ENCODE results near the gene ZNF543. TPM values are rescaled to one million over a fixed set of nuclear protein-coding genes. Genes with fewer than 3 reads are reported as not detected.
A peak's percentile ranks its signal among the peaks of the same experiment; 100 is the strongest.

The ZNF543 gene
- total and polyA plus RNA-seq, 9 of the 15 experiments (the other 6 are each of a cell fraction or from before 2014, with no cell fraction given): 0.14 to 5.5 (median 2.4) TPM

- TF ChIP-seq MGA (IDR thresholded peaks at IDR 0.05) (peak; percentile 90), KHSRP (IDR thresholded peaks at IDR 0.05) (peak; percentile 30; the same call in 1 of the 2 replicates), POLR2A (conservative IDR thresholded peaks at IDR 0.05) (peak; percentile 71), ZNF57 (CRISPR knock-in tag; IDR thresholded peaks at IDR 0.05) (no peak), SIX5 (IDR thresholded peaks at IDR 0.05; ENCODE audit: borderline replicate concordance in 1 of 2, insufficient read depth in 1 of 2, low read depth in 1 of 2, low read length in 2 of 2) (peak; percentile 66 to 76; a peak in 3 of 4 replicates), HCFC1 (IDR thresholded peaks at IDR 0.05; ENCODE audit: low read depth, low read length) (peak; percentile 92), RNF2 (IDR thresholded peaks at IDR 0.05) (peak; percentile 58), HEY1 (CRISPR knock-in tag; IDR thresholded peaks at IDR 0.05; ENCODE audit: borderline replicate concordance) (no peak), TEAD1 (CRISPR knock-in tag; IDR thresholded peaks at IDR 0.05) (no peak), SLC30A9 (CRISPR knock-in tag; IDR thresholded peaks at IDR 0.05) (no peak), PURB (CRISPR knock-in tag; IDR thresholded peaks at IDR 0.05; ENCODE audit: low read depth) (no peak), ZNF280B (CRISPR knock-in tag; IDR thresholded peaks at IDR 0.05) (no peak), TRIM24 (IDR thresholded peaks at IDR 0.05) (no peak), EP400 (IDR thresholded peaks at IDR 0.05) (peak; percentile 15; the same call in 1 of the 2 replicates), ZSCAN29 (IDR thresholded peaks at IDR 0.05) (no peak), TFAM (CRISPR knock-in tag; conservative IDR thresholded peaks at IDR 0.05) (no peak)
Observed at GRCh38 chr19:57350877-57351805, 30.9 kb downstream of the ZNF543 start, which contains the start of gene ZNF304 (continued).
